Limb (tissue), 2 donors: ENCODE results near the gene FAM180A.
"Not testable (repeated sequence)": the region's sequence is repeated elsewhere in the genome, so short reads cannot be mapped to it uniquely, and the experiment has no call there.

Experiments
- DNase-seq, 2 donors: peaks; one replicate each; pipeline ENCODE4 v3.0.0-alpha.2; 2016; ENCODE audit errors: extremely low spot score in 2 of 2

FAM180A gene

DNA sequence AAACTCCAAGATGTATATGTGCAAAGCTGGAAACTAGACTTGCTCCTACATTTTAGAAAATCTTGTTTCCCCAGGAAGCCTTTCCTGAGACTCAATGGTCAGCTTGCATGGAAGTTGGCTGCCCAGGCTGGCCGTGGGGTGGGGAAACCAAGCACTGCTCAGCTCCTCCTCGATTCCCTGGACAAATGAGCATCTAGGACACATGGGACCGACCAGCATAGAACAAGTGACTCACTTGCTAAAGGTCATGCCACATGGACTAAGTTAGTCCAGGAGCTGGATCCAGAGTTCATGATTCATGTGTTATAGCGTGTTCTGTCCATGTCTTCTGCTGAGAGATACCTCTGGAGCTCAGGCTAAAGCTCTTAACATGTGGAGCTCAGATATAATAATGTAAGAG, 6.2 kb downstream of the FAM180A start:
- DNase-seq, result no peak

DNA sequence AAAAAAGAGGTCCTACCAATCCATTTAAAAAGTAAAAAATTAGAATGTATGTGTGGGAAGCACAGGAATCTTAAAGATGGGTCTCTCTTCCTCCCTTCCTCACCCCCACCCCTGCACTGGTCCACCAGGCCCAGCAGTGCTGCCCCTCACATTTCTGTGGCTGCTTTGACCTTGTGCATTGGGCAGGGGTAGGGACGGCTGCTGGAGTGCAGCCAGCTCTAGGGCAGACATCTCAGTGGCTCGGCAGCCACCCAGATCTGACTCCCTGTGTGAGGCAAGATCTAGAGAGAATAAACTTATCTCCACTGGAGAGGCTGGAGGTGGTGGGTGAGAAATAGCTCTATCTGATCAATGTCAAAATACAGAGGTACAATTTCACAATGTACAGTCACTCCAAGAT, 6.7 kb downstream of the FAM180A start:
- DNase-seq, result no peak

- no peak for DNase-seq
Observed at GRCh38 chr7:135740889-135741288, 7.7 kb downstream of the FAM180A start.

DNA sequence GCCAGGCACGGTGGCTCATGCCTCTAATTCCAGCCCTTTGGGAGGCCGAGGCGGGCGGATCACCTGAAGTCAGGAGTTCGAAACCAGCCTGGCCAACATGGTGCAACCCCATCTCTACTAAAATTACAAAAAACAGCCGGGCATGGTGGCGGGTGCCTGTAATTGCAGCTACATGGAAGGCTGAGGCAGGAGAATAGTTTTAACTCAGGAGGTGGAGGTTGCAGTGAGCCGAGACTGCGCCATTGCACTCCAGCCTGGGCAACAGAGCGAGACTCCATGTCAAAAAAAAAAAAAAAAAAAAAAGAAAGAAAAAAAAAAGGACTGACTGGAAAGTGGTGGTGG, 11.3 kb downstream of the FAM180A start:
- not testable (repeated sequence) for DNase-seq

DNA sequence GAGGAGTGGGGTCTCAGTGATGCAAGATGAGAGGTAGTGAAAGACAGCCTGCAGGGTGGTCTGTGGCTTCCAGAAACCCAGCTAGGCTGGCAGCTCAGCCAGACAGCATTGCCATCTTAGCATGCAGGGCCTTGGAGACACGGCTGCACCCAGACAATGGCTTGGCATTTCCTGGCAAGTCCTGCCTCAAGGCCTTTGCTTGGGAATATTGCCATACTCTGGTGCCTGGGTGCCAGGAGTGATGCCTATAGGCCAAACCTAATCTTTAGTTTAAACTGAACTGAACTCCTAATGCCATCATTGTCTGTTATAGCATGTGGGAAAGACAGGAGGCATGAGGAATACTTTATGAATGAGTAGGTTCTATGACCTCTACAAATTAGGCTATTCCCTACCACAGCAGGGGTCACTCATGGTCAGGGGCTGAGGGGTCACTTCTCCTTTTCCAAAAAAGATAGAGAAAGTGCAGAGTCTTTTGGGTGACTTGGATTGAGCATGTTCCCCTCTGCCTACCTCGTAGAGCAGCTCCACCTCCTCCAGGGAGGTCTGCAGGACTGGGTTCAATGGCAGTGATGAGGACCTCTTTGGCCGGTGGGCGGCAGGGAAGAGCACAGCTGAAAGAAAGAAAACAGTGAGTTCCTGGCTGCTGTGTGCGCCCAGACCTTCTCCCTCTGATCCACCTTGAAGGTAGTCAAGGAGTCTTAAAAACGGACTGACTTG, 11.9 kb downstream of the FAM180A start:
- DNase-seq, result no peak

- no peak for DNase-seq
Observed at GRCh38 chr7:135734343-135734689, 14.3 kb downstream of the FAM180A start.

DNA sequence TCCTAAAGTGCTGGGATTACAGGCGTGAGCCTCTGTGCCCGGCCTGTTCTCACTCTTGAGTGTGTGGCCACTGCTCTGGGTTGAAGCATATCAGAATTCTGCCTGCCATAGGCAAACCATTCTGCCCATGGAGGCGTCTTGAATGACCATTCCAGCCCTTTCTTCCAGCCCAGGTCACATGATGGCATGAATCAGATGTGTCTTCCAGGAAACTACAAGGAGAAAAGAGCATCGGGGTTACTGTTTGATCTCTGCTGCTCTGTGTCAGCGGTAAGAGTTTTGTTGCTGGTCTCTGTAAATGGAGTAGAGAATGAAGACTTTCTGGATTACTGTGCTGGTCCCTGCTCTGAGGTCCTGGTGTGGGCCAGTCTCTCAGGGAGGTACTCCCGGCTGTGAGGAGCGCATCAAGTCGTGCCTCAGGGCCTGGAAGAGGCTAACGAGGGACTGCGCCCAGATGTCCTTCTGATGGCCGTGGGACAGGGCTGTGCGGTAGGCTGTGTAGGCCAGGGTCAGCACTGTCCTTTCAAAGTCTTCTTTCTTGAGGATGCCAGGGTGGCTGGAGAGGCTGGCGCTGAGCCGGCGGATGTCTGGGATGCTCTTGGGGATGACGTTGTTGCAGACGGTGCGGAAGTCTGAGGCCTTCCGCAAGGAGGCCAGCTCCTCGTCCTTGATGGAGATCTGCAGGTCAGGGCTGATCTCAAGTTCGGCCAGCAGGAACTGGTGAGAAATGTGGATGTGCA, 14.8 kb downstream of the FAM180A start:
- no peak for DNase-seq

GRCh38 chr7:135731131-135731530, 17.5 kb downstream of the FAM180A start:
- DNase-seq, result no peak

GRCh38 chr7:135729230-135729629, 19.4 kb downstream of the FAM180A start:
- DNase-seq, result no peak

DNA sequence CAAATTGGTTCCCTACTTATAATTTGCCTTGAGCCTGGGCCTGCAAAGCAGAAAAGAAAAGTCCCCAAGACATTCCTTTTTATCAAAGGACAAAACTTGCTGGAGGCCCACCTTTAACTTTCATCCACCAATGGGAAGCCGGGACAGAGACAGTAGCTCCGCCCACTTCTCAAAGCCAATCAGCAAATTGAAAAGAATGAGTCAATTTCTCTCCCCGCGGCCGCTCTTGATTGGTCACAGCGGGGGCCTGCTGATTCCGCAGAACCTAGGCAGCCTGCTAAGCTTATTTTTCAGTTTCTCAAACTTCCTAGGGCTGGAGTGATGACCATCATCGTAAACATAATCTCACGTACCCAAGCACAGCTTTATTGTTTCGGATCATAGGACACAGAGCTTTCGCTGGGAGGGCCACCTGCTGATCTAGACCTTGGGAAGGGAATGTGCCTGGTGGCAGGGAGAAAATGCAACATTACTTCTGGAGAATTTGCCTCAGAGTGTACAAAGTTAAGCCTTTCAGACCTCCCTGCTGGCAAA, 20.4 kb downstream of the FAM180A start, which contains the start of gene SLC13A4:
Gene SLC13A4 (minus strand): TSS at position 51 of the 534 bp plus-strand sequence. CDS start 690 bp downstream, outside the sequence.
- DNase-seq, result no peak

DNA sequence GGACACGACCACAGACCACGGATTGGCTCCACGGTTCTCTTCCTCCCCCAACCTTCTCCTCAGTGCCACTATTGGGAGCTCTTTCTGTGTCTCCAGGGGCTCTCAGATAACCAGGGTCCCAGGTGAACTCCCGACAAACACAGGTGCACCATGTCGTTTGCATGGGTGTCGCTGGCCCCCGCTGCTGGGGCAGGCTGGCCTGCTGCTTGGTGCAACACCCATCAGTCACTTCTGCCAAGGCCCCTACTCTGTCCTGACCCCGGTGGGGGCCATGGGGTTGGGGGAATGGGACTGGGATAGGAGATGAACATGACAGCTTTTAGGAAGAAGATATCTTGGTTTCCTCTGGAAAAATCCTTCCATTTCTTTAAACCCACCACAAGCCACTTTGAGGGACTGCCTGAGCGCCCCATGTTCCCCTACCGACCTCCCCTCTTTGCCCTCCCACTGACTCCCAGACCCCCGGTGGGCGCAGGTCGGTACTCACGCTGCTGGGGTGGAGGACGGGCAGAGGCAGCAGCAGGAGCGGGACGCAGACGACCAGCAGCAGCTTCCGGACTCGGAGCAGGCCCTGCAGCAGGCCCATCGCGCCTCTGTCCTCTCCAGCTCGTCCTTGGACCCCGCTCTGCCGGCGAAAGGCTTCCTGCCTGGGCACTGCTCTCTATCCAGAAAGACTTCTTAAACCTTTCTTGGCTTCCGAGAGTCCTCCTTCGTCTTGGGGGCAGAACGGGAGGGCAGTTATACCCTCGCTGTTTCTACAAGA, 21.5 kb downstream of the FAM180A start:
- no peak for DNase-seq

DNA sequence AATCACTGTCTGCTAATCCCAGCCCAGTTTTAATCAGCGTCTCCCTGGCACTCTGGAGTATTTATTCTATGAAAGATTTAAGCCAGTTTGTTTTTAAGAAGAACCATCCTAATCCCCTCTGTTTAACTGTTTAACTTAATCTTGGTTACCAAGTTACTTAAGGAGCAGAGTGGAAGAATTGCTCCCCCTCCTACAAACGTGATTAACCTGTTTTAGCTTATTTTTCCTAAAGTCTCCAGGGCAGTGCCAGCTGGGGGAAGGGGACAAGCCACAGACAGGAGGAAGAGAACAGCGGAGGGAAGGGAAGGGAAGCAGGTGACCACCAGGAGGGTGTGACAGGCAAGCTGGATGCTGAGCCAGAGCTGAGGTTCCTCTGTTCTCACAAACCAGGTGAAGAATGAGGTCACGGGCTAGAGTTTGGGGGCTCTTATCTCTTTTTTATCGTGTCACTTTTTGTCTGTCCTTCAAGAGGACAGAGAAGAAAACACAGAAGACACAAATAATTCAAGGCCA, 22.3 kb downstream of the FAM180A start:
- DNase-seq, result no peak

DNA sequence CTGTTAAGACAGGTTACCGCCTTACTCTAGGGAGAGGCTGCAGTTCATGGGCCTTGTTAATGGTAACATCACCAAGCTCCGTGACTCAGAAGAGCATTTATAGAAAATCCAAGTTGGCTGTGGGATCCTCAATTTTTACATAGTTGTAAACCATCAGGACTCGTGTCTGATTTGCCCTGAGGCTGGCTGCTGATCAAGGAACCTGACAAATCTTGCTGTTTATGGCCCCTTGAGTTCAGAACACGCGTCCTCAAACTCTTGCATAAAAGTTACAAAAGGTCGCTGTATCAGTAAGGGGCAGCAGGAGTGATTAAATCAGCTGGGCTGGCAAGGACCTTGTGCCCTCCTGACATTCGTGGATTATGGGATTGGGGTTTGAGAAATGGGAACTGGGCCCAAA, 25.2 kb downstream of the FAM180A start:
- no peak for DNase-seq

GRCh38 chr7:135721198-135721820, 27.3 kb downstream of the FAM180A start:
- DNase-seq, result no peak

DNA sequence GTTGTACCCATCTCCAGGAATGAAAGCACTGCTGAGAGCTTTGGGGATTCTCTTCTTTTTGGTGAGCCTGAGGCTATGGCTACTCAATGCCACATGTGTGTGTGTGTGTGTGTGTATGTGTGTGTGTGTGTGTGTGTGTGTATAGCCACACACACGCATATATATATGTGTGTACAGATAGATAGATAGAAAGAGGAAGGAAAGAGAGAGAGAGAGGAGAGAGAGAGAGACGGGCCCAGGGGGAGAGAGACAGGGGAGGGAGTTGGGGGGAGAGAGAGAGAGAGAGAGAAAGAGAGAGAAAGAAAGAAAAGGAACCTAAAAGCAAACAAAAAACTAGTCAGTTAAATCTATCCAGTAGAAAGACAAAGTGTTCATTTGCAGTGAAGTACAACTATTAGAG, 28.9 kb downstream of the FAM180A start:
- no peak for DNase-seq

DNA sequence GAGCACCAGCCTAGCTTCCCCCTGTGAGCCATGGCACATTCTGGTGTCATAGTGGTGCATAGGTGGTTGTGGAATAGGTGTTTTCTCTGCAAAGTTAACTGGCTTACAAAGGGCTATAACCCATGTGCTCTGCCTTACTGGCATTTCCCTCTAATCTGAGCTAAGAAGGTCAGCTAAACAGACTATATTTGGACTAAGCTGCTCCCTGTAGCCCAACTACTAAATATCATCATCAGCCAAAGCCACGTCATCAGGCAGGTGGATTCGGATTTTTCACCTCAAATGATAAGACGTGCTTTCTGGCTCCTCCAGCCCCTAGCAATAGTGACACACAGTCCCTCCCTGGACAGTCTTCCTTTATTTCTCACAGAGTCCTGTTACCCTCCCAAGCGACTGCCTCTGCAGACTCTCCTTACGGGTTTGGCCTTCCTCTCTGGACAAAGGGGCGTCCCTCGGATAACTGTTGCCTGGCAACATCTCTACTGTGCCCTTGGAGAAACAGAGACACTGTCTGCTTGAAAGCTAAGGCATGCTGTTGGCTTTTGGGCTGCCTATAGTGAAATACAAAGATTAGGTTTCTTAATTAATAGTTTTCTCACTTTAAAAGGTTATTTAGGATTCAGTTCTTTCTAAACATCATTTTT, 29.7 kb downstream of the FAM180A start:
- DNase-seq, result no peak

DNA sequence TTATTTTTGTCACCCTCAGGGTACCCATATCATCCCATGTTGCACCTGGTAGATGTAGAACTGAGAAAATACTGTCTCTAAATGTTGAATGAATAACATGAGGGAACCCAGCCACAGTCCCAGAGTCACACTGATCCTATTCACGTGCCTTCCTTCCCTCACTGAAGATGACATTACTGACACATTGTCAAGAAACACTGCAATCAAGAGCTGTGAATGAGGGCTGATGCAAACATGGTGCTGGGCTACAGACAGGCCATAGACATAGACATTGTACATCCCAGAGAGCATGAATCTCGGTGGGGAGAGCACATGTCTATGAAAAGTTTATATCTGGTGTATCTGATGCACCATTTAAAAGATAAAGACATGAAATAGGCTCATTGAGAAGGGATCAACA, 30.4 kb downstream of the FAM180A start:
- DNase-seq, result no peak

GRCh38 chr7:135717693-135718092, 30.9 kb downstream of the FAM180A start:
- no peak for DNase-seq

DNA sequence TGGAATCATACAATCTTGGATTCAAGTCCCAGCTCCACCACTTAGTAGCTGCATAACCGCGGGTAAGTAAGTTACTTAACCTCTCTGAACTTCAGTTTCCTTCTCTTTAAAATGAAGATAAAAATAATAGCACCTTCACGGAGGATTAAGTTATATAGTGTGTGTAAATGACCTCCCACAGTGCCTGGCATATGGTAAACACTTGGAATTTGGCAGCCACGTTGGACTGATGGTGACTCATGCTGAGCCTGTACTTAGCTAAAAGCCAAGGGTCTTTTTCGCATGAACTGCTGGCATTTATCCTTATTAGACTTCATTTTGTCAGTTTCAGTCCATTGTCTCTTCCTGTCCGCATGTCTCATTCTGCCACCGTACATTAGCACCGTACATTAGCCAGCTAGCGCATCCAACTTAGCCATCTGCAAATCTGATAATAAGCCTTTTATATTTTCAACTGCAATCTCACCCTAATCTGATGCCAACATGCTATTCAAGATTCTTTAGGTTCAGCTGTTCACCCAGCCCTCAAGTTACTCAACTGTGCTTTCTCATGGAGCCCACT, 31.9 kb downstream of the FAM180A start:
- peak in 1 of 2 donors; percentile 21 for DNase-seq

DNA sequence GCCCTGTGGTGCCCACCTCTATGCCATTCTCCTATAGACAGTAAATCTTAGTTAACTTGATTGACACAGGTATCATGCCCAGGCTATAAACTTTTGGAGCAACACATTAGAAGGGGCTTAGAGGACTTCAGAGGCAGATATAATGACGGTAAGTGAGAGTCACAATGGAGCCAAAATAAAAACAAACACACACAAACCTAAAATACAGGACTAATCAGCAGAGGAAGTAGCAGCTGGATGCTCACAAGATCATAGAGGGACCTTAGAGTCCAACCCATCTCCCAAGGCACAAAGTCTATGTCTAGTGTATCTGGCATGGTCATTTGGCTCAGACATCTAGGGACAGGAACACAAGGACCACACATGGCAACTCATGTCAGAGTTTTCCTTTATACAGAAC, 32.9 kb downstream of the FAM180A start:
- DNase-seq, result no peak

- no peak for DNase-seq
Observed at GRCh38 chr7:135715055-135715522, 33.5 kb downstream of the FAM180A start.
